Left lung (tissue), 10 donors: ENCODE data around the gene IGLL1. TPM values are rescaled to one million over a fixed set of nuclear protein-coding genes. Genes with fewer than 3 reads are reported as not detected.
"Not testable (repeated sequence)": the region's sequence is repeated elsewhere in the genome, so short reads cannot be mapped to it uniquely, and the experiment has no call there.

ENCODE experiments used
- ATAC-seq: fragments of 200-7000 bp; cut with Tn5 transposase; one replicate; pipeline ENCODE4 v1.9.1; 2020; ENCODE audit warnings: moderate library complexity
- DNase-seq, 4 donors: peaks; one replicate each; pipeline ENCODE4 v3.0.0-alpha.2; 2013 to 2020
- H3K27ac ChIP-seq, 2 donors: fragments of 200-600 bp; sonication (generic) in 1 of 2; one replicate each; pipeline versions ENCODE4 v1.5.0 to v1.8.0; 2020 to 2021
- H3K27me3 ChIP-seq, 2 donors: fragments of 200-600 bp; sonication (generic) in 1 of 2; one replicate each; pipeline versions ENCODE4 v1.5.0 to v1.8.0; 2020 to 2021
- H3K36me3 ChIP-seq, 2 donors: fragments of 200-600 bp; sonication (generic) in 1 of 2; one replicate each; pipeline versions ENCODE4 v1.5.0 to v1.8.0; 2020 to 2021
- H3K4me1 ChIP-seq, 2 donors: fragments of 200-600 bp; one replicate each; pipeline ENCODE4 v1.8.0; 2021
- H3K4me3 ChIP-seq, 2 donors: fragments of 200-600 bp; sonication (generic) in 1 of 2; one replicate each; pipeline versions ENCODE4 v1.5.0 to v1.8.0; 2020 to 2021; ENCODE audit warnings: mild to moderate bottlenecking in 1 of 2
- H3K9me3 ChIP-seq, 2 donors: fragments of 200-600 bp; sonication (generic) in 1 of 2; one replicate each; pipeline versions ENCODE4 v1.5.0 to v1.8.0; 2020 to 2021
- CTCF ChIP-seq, 2 donors: fragments of 200-600 bp; sonication (generic) in 1 of 2; IDR thresholded peaks; one replicate each; pipeline versions ENCODE4 v1.5.0 to v1.8.0; 2021; ENCODE audit warnings: antibody characterized with exemption in 2 of 2
- intact Hi-C, 2 donors: fragments of 100-400 bp; cut with DNase I; formaldehyde crosslinking; loops; one replicate each; pipeline versions ENCODE4 v1.11.2 to v1.14.2; 2022
- polyA plus RNA-seq, 6 donors: library from polyadenylated mRNA; unstranded; fragments of 120-200 nt; gene quantifications; one replicate each; pipeline ENCODE4 v1.2.1, GENCODE V29; 2013; ENCODE audit not compliant: insufficient read length in 6 of 6
- total RNA-seq, 2 donors: library from RNA; stranded (reverse); fragmentation: NEBNext Ultra II Directional; extraction: Animal tissue kit (Norgen Biotek cat#: 25700); gene quantifications; one replicate each; pipeline ENCODE4 v1.2.1, GENCODE V29; 2021
- donor health status: DM: no; HTN: yes; CAD: no.
- donor health status: DM: no; HTN: no; CAD: no.

The IGLL1 gene
- total and polyA plus RNA-seq, 8 donors, result 0.39 to 1.6 (median 0.55) TPM; not detected in 2

GRCh38 chr22:23565305-23565914 is 14.7 kb downstream of the IGLL1 start:
- Histone ChIP-seq H3K27me3 (peaks cover 17 to 65% of the 10 kb centered on the region in 2 donors), H3K4me3 (peak overlapping the region in 1 of 2 donors; percentile 26), H3K36me3 (no peaks in the 10 kb centered on the region), H3K4me1 (peaks cover 10 to 13% of the 10 kb centered on the region in 2 donors), H3K27ac (no peak overlapping the region), H3K9me3 (no peaks in the 10 kb centered on the region)
- DNase-seq, result no peak
- ATAC-seq, result peak; percentile 68
- TF ChIP-seq CTCF (IDR thresholded peaks at IDR 0.05), result no peak
- intact Hi-C loops, result no loop called here

GRCh38 chr22:23564276-23564675 is 15.8 kb downstream of the IGLL1 start:
- no peaks in the 10 kb centered on the region for H3K9me3 ChIP-seq
- intact Hi-C loops, result no loop called here
- no peaks in the 10 kb centered on the region for H3K36me3 ChIP-seq
- peaks cover 17 to 68% of the 10 kb centered on the region in 2 donors for H3K27me3 ChIP-seq
- no peak for DNase-seq
- H3K4me3 ChIP-seq, result no peak overlapping the region
- ATAC-seq, result no peak
- TF ChIP-seq CTCF (IDR thresholded peaks at IDR 0.05), result no peak
- H3K27ac ChIP-seq, result no peak overlapping the region
- peaks cover 10 to 13% of the 10 kb centered on the region in 2 donors for H3K4me1 ChIP-seq

- no peak overlapping the region for H3K27ac ChIP-seq
- no peak for DNase-seq
- no peak overlapping the region for H3K4me3 ChIP-seq
- TF ChIP-seq CTCF (IDR thresholded peaks at IDR 0.05), result no peak
- ATAC-seq, result no peak
- no peaks in the 10 kb centered on the region for H3K9me3 ChIP-seq
- H3K36me3 ChIP-seq, result no peaks in the 10 kb centered on the region
- intact Hi-C loops, result no loop called here
- peaks cover 17 to 70% of the 10 kb centered on the region in 2 donors for H3K27me3 ChIP-seq
- H3K4me1 ChIP-seq, result peaks cover 10 to 13% of the 10 kb centered on the region in 2 donors
These were observed 17.0 kb downstream of the IGLL1 start for GRCh38 chr22:23563111-23563510.

GRCh38 chr22:23562186-23562585 is 17.9 kb downstream of the IGLL1 start:
- Histone ChIP-seq H3K27ac (no peak overlapping the region), H3K27me3 (peaks cover 17 to 65% of the 10 kb centered on the region in 2 donors), H3K36me3 (no peaks in the 10 kb centered on the region), H3K4me1 (peaks cover 10 to 13% of the 10 kb centered on the region in 2 donors), H3K9me3 (no peaks in the 10 kb centered on the region), H3K4me3 (no peak overlapping the region)
- ATAC-seq, result no peak
- TF ChIP-seq CTCF (IDR thresholded peaks at IDR 0.05), result no peak
- DNase-seq, result no peak
- intact Hi-C loops, result no loop called here

- DNase-seq, H3K4me3 ChIP-seq, H3K36me3 ChIP-seq, intact Hi-C loops, H3K27ac ChIP-seq, H3K9me3 ChIP-seq, ATAC-seq, H3K4me1 ChIP-seq: not testable (repeated sequence)
- H3K27me3 ChIP-seq, result peaks cover 11 to 60% of the 10 kb centered on the region in 2 donors
These were observed 19.0 kb downstream of the IGLL1 start for GRCh38 chr22:23561025-23561510.

- H3K9me3 ChIP-seq, DNase-seq, H3K4me3 ChIP-seq, H3K27ac ChIP-seq, intact Hi-C loops, H3K36me3 ChIP-seq, ATAC-seq, H3K4me1 ChIP-seq: not testable (repeated sequence)
- H3K27me3 ChIP-seq, result peaks cover 3 to 60% of the 10 kb centered on the region in 2 donors
These were observed 19.9 kb downstream of the IGLL1 start for GRCh38 chr22:23560215-23560614.
